Measurements from ENCODE around the gene ACSF2.
A peak's percentile ranks its signal among the peaks of the same experiment; 100 is the strongest.
"Not testable (repeated sequence)": the region's sequence is repeated elsewhere in the genome, so short reads cannot be mapped to it uniquely, and the experiment has no call there.

Gene ACSF2

DNA sequence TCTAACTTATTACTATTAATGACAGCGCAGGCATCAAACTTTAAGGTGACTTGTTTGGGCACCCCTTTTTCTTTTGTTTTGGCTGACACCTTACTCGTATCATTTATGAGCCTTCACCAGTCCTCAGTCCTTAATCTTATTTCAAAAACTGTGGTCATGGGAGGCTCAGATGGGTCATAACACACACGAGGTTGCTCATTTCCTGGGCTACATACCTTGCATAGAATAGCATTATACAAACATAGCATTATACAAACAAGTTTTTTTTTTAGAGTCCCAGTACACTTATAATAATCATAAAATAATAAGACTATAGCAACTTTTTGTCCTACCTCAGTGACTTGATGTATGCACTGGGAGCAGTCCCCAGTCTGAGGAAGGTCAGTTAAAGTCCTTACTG lies 11.2 kb upstream of the ACSF2 start:
- peak; percentile 39 for DNase-seq

GRCh38 chr17:50419577-50419976 lies 6.4 kb upstream of the ACSF2 start:
- not testable (repeated sequence) for DNase-seq

DNA sequence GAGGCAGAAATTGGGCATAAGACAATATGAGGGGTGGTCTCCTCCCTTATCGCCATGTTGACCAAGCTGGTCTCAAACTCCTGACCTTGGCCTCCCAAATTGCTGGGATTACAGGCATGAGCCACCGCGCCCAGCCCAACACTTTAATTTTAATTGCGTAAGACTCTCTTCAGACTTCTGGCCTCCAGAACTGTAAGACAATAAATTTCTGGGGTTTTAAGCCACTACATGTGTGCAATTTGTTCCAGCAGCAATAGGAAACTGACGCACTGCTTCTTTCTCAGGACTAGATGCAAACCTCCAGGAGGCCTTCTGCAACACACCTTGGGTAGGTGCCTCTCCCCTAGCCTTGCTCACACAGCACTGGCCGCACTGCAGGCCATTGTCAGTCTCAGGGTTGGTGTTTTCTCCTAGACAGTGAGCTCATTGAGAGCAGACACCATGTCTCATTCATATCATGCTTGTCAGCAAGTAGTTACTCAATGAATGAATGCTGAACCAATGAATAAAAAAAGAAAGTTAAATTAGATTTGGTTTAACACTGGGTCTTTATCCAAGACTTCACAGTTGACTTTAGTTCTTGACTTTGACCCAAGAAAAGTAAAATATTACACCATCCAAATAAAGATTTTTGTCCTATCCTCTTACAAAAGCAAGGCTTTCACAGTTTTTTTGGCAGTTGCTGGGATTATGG lies 5.5 kb upstream of the ACSF2 start:
- no peak for DNase-seq

GRCh38 chr17:50421308-50422051 lies 4.5 kb upstream of the ACSF2 start:
- DNase-seq = peak; percentile 14

- no peak for DNase-seq
Observed at GRCh38 chr17:50422738-50423137, 3.3 kb upstream of the ACSF2 start.

GRCh38 chr17:50423553-50424159 lies 2.4 kb upstream of the ACSF2 start:
- peak; percentile 98 for DNase-seq

- DNase-seq = no peak
Observed at GRCh38 chr17:50424246-50424995, 1.6 kb upstream of the ACSF2 start.

DNA sequence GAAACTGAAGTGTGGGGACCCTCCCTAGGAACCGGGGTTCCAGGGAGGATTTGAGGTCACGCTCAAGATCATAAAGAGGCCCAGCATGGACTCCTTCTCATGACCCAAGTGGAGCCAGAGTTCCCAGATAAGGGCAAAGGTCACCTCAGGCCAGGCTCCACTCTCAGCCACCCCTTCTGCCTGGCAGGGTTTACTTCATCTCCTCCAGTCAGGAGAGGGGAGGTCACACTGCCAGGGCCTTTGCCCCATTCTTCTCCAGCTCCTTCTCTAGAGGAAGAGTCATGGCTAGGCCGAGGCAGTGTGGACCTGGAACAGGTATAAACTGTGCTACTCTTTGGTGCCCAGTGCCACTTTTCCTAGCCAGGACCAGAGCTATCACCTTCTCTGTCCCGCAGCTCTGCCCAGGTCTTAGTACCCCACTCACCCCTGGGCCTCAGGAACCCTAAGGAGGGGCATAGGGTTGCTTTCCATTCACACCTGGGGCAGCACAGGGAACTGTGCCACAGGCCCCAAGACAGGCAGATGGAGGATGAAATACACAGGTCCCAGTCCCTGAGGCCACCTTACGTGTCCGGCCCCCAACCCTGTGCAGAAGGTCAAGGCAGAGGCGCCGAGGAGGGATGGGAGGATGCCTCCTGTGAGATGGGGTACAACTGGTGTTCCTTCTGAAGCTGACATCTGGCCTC lies 879 bp upstream of the ACSF2 start:
- no peak for DNase-seq

- no peak for DNase-seq
Observed at GRCh38 chr17:50426472-50426782, 409 bp downstream of the ACSF2 start.

- DNase-seq = peak; percentile 47
Observed at GRCh38 chr17:50426814-50427787, 1.1 kb downstream of the ACSF2 start.

- DNase-seq = not testable (repeated sequence)
Observed at GRCh38 chr17:50428126-50428525, 2.1 kb downstream of the ACSF2 start.

DNA sequence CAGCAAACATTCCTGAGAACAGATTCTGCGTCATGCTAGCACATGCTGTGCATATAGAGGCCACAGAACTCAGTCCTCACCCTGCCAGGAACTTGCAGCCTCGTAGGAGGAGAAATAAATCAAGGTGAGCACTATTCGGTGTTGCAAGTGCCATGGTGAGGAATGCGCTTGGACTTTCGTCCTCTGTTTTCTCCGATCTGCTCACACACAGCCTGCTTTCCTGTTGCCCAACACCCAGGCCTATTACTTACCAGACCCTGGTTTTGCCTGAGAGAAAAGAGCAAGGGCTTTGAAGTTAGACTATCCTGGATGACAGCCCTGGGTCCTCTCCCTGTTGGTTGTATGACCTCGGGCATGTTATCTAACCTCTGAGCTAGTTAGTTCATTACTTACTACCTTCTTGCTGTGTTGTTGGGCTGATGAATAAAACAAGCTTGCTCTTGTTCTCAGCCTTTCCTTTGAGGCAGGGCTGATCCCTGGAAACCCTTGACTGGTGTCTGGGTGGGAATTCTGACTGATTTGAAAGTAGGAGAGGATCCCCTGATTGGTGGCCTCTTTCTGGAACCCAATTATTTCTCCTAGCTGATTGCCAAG lies 2.9 kb downstream of the ACSF2 start:
- DNase-seq = no peak

GRCh38 chr17:50429793-50430192 lies 3.8 kb downstream of the ACSF2 start:
- no peak for DNase-seq

DNA sequence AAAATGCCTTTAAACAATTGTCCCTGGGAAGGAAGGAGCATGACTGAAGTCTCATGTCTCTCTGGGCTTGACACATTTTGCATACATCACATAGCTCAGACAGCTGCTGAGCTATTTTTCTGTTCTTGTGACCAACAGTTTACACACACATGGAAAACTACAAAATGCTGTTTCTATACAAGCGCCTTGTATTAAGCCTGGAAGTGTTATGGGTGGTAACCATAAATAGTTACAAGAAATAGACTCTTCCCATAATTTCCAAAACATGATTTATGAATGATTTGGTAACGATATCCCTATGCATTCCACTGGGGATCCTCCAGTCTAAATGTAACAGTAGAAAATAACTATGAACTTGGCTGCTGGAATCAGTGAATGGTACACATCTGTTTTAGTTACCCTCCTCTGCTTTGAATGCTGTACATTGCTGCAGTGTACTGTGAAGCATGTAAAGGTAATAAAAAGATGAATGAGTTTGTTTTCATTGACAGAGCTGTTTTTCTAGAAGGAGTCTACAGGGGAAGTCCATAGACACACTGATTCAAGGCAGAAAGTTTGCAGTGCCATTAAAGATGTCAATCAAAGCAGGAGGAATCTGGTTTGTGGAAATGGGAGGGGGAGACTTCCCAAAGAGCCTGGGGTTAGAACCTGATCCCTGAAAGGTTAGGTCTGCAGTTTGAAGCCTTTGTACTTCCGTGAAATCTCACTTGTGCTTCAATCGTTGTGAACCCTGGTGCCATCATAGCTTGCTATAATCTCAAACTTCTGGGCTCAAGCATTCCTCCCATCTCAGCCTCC lies 5.0 kb downstream of the ACSF2 start:
- no peak for DNase-seq

GRCh38 chr17:50432125-50432762 lies 6.2 kb downstream of the ACSF2 start:
- DNase-seq = no peak

DNA sequence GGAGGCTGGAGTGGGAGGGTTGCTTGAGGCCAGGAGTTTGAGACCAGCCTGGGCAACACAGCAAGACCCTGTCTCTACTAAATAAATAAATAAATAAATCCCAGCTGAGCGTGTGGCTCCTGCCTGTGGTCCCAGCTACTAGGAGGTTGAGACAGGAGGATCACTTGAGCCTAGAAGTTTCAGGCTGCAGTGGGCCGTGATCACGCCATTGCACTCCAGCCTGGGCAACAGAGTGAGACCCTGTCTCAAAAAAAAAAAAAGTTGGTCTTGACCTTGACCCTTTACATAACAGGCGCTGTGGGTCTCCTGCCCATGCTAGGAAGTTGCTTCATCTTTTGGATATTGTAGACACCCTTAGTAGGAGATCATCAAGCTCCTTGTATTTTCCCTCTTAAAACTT lies 11.4 kb downstream of the ACSF2 start:
- DNase-seq = no peak

DNA sequence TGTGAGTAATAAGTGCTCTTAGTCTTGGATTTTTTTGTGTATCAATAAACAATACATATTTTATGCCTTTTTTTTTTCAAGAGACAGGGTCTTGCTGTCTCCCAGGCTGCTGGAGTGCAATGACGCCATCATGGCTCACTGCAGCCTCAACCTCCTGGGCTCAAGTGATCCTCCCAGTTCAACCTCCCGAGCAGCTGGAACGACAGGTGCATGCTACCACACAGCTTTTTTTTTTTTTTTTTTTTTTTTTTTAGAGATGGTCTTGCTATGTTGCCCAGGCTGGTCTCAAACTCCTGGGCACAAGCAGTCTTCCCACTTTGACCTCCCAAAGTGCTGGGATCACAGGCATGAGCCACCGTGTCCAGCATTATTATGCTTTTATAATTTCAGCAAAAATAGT lies 13.0 kb downstream of the ACSF2 start:
- no peak for DNase-seq

DNA sequence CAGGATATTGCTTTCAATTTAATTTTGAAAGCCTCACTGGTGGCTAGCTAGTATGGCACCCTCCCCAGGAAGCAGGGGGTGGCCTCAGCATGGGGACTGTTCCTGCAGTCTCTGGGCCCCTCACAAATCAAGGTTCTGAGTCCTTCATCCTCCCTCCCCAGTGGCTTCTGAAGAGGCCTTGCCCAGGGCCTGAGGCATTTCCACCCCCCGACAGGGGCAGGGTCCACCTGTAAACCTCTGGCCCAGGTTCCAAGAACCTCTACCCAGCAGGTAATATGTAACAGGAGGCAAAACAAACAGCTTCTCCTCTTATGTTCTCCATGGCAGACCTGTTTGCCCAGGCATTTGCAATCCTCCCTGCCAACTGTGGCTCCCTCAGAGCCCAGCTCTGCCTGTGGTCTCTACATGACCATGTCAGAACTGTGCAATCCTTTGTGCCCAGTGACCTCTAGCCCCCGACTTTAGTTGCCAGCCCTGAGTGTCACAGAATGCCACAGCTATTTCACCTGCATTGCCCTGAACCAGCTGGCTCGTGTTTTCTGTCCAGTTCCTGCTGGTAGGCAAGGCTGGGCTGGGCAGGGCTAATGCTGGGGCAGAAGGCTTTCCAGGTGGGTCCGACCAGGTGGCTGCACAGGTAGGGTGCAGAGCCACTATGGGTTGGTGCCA lies 14.3 kb downstream of the ACSF2 start:
- DNase-seq = no peak
